AG09319 (cell line): ENCODE measurements around the gene KCNJ12.

Experiments
- DNase-seq: peaks from one replicate; pipeline ENCODE4 v3.0.0-alpha.2; 2010; ENCODE audit warnings: low read depth; ENCODE audit errors: extremely low read depth
- CTCF ChIP-seq: IDR thresholded peaks from 2 replicates; pipeline ENCODE4 v1.5.1; 2011; ENCODE audit warnings: low read depth, mild to moderate bottlenecking, inconsistent platforms, low read length, moderate library complexity

Gene KCNJ12

GRCh38 chr17:21372256-21372954 is 3.8 kb upstream of the KCNJ12 start:
- no peak for TF ChIP-seq CTCF

GRCh38 chr17:21373036-21373435 is 3.1 kb upstream of the KCNJ12 start:
- DNase-seq: no peak
- no peak for TF ChIP-seq CTCF

More at GRCh38 chr17:21372256-21372954, 3.8 kb upstream of the KCNJ12 start:
- no peak for DNase-seq

GRCh38 chr17:21373696-21374440 is 2.3 kb upstream of the KCNJ12 start:
- TF ChIP-seq CTCF: no peak
- DNase-seq: no peak

- no peak for DNase-seq
- TF ChIP-seq CTCF: no peak
These were observed 1.6 kb upstream of the KCNJ12 start for GRCh38 chr17:21374441-21375161.

GRCh38 chr17:21375162-21375560 is 996 bp upstream of the KCNJ12 start:
- no peak for TF ChIP-seq CTCF

GRCh38 chr17:21375757-21376080 is 438 bp upstream of the KCNJ12 start:
- no peak for DNase-seq
- TF ChIP-seq CTCF: no peak

More at GRCh38 chr17:21375162-21375560, 996 bp upstream of the KCNJ12 start:
- no peak for DNase-seq
